Measurements from ENCODE around the gene DERA.

DNA sequence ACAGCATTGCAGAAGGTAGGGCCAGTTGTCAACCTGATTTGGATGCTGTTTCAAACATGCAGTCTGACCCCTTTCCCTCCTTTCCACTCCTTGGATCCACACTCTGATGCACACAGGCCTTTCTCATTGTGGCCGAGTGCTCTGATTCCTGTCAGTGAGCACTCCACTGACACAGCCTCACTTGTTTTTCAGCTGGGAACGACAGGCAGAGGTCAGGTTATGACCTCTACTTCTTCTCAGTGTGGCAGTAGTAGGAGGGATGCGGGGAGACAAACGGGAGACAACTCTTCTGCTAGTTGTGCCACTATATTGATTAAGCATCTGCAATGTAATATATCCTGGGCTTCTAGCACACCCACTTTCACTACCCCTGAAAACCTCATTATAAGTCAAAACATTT lies 61.8 kb downstream of the DERA start:
- TF ChIP-seq, protein P1, sequence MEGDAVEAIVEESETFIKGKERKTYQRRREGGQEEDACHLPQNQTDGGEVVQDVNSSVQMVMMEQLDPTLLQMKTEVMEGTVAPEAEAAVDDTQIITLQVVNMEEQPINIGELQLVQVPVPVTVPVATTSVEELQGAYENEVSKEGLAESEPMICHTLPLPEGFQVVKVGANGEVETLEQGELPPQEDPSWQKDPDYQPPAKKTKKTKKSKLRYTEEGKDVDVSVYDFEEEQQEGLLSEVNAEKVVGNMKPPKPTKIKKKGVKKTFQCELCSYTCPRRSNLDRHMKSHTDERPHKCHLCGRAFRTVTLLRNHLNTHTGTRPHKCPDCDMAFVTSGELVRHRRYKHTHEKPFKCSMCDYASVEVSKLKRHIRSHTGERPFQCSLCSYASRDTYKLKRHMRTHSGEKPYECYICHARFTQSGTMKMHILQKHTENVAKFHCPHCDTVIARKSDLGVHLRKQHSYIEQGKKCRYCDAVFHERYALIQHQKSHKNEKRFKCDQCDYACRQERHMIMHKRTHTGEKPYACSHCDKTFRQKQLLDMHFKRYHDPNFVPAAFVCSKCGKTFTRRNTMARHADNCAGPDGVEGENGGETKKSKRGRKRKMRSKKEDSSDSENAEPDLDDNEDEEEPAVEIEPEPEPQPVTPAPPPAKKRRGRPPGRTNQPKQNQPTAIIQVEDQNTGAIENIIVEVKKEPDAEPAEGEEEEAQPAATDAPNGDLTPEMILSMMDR (IDR thresholded peaks at IDR 0.05): no peak
- no peak for TF ChIP-seq POLR2AphosphoS5 (IDR thresholded peaks at IDR 0.05; ENCODE audit: insufficient read depth in 1 of 2, low read depth in 1 of 2)

Measured in vagina (tissue), 2 donors.